Gastroesophageal sphincter (tissue), 2 donors: ENCODE results near the gene IQCM.

Experiments
- POLR2A ChIP-seq, 2 donors: fragments of 450-650 bp; IDR thresholded peaks; one replicate each; pipeline ENCODE4 v1.6.1; 2017; ENCODE audit warnings: antibody characterized with exemption in 2 of 2, mild to moderate bottlenecking in 2 of 2, moderate library complexity in 1 of 2
- POLR2AphosphoS5 ChIP-seq: sonication (generic); formaldehyde crosslinking; IDR thresholded peaks from one replicate; pipeline ENCODE4 v1.6.1; 2017; ENCODE audit warnings: antibody characterized with exemption

GRCh38 chr4:149707862-149708261 is 107.8 kb downstream of the IQCM start:
- no peak for TF ChIP-seq POLR2AphosphoS5
- TF ChIP-seq POLR2A (IDR thresholded peaks at IDR 0.05): no peak
